ENCODE data around the gene CXCL17. TPM values are rescaled to one million over a fixed set of nuclear protein-coding genes. Genes with fewer than 3 reads are reported as not detected.

CXCL17 gene
- total RNA-seq, 1 experiment from 2014 or later, result 0.61 TPM

- DNase-seq (ENCODE audit: low spot score), result peak; percentile 94
These were observed 41.1 kb downstream of the CXCL17 start for GRCh38 chr19:42401365-42402303.

GRCh38 chr19:42400404-42400803 lies 42.3 kb downstream of the CXCL17 start:
- DNase-seq (ENCODE audit: low spot score), result no peak

- DNase-seq (ENCODE audit: low spot score), result peak; percentile 22
These were observed 45.2 kb downstream of the CXCL17 start for GRCh38 chr19:42397263-42398166.

GRCh38 chr19:42396381-42397262 lies 46.1 kb downstream of the CXCL17 start:
- peak; percentile 100 for DNase-seq (ENCODE audit: low spot score)

- no peak for DNase-seq (ENCODE audit: low spot score)
These were observed 48.0 kb downstream of the CXCL17 start for GRCh38 chr19:42394751-42395150.

- DNase-seq (ENCODE audit: low spot score), result no peak
These were observed 50.6 kb downstream of the CXCL17 start for GRCh38 chr19:42392165-42392564.

GRCh38 chr19:42389899-42390298 lies 52.8 kb downstream of the CXCL17 start, which contains the start of gene CNFN:
Gene CNFN (minus strand): TSS chr19:42390297. CDS start chr19:42389037, 1,260 bp downstream.
- no peak for DNase-seq (ENCODE audit: low spot score)

GRCh38 chr19:42388851-42389489 lies 53.8 kb downstream of the CXCL17 start:
- no peak for DNase-seq (ENCODE audit: low spot score)

- DNase-seq (ENCODE audit: low spot score), result peak; percentile 96
These were observed 55.6 kb downstream of the CXCL17 start for GRCh38 chr19:42386974-42387707.

GRCh38 chr19:42380155-42380554 lies 62.6 kb downstream of the CXCL17 start:
- DNase-seq (ENCODE audit: low spot score), result no peak

Small RNA genes lying within 50 kb of the gene (small RNA-seq; reads per million reads assigned to genes)
- gene RNU4-60P, result not detected

Other genes starting within 250 kb of the CXCL17 start
- 121 and 124 TPM in 2 replicates for gene DEDD2, start 225.3 kb downstream of the CXCL17 start, total RNA-seq (2014; rRNA removed; shearing (Covaris generic))
- 15.3 and 15.9 TPM in 2 replicates for gene ZNF526, start 222.6 kb downstream of the CXCL17 start, total RNA-seq (2014; rRNA removed; shearing (Covaris generic))
- gene GSK3A, start 200.3 kb downstream of the CXCL17 start, total RNA-seq (2014; rRNA removed; shearing (Covaris generic)), result 41.4 and 43.8 TPM in 2 replicates
- gene ERF, start 187.8 kb downstream of the CXCL17 start, total RNA-seq (2014; rRNA removed; shearing (Covaris generic)), result 157 and 160 TPM in 2 replicates
- gene CIC, start 173.7 kb downstream of the CXCL17 start, total RNA-seq (2014; rRNA removed; shearing (Covaris generic)), result 42.1 and 55.5 TPM in 2 replicates
- 4.4 and 4.7 TPM in 2 replicates for gene PRR19, start 140.8 kb downstream of the CXCL17 start, total RNA-seq (2014; rRNA removed; shearing (Covaris generic))
- 286 and 326 TPM in 2 replicates for gene PAFAH1B3, start 140.3 kb downstream of the CXCL17 start, total RNA-seq (2014; rRNA removed; shearing (Covaris generic))
- 0.29 and 0.81 TPM in 2 replicates for gene TMEM145, start 129.6 kb downstream of the CXCL17 start, total RNA-seq (2014; rRNA removed; shearing (Covaris generic))
- 17.6 and 22.9 TPM in 2 replicates for gene MEGF8, start 117.3 kb downstream of the CXCL17 start, total RNA-seq (2014; rRNA removed; shearing (Covaris generic))
- 4.3 and 6.6 TPM in 2 replicates for gene CNFN, start 52.6 kb downstream of the CXCL17 start, total RNA-seq (2014; rRNA removed; shearing (Covaris generic))
- 88.7 and 91.3 TPM in 2 replicates for gene LIPE, start 15.6 kb downstream of the CXCL17 start, total RNA-seq (2014; rRNA removed; shearing (Covaris generic))
- 29.4 and 39.6 TPM in 2 replicates for gene CEACAM1, start 85.5 kb upstream of the CXCL17 start, total RNA-seq (2014; rRNA removed; shearing (Covaris generic))
- not detected in 2 replicates for gene CEACAM8, start 152.0 kb upstream of the CXCL17 start, total RNA-seq (2014; rRNA removed; shearing (Covaris generic))